HepG2 (cell line): ENCODE results near the gene GEMIN2. TPM values are rescaled to one million over a fixed set of nuclear protein-coding genes. Genes with fewer than 3 reads are reported as not detected.

ENCODE experiments used
- CHD2 ChIP-seq: IDR thresholded peaks from 2 replicates; pipeline ENCODE4 v1.6.1; 2011; ENCODE audit warnings: low read depth, low read length, improper control_type of control experiment
- E2F5 ChIP-seq: sonication (generic); formaldehyde crosslinking; conservative IDR thresholded peaks from 2 replicates; pipeline ENCODE4 v1.4.0; 2020; ENCODE audit warnings: missing genetic modification reagents
- JUND ChIP-seq: sonication (generic); formaldehyde crosslinking; IDR thresholded peaks from 2 replicates; pipeline ENCODE4 v1.8.0; 2022; ENCODE audit warnings: mild to moderate bottlenecking, missing genetic modification reagents
- KMT2B ChIP-seq: IDR thresholded peaks from 2 replicates; pipeline ENCODE4 v1.6.1; 2016; ENCODE audit warnings: missing genetic modification reagents, missing compliant biosample characterization
- SMYD3 ChIP-seq: sonication (generic); formaldehyde crosslinking; IDR thresholded peaks from 2 replicates; pipeline ENCODE4 v1.8.1; 2023; ENCODE audit warnings: mild to moderate bottlenecking, missing genetic modification reagents
- THAP8 ChIP-seq: sonication (generic); formaldehyde crosslinking; IDR thresholded peaks from 2 replicates; pipeline ENCODE4 v1.5.1; 2020; ENCODE audit warnings: missing genetic modification reagents, mild to moderate bottlenecking, borderline replicate concordance
- ZNF33A ChIP-seq: sonication (generic); formaldehyde crosslinking; IDR thresholded peaks from 2 replicates; pipeline ENCODE4 v1.5.1; 2020; ENCODE audit warnings: missing genetic modification reagents, mild to moderate bottlenecking, moderate library complexity, borderline replicate concordance
- ZNF468 ChIP-seq: sonication (generic); formaldehyde crosslinking; IDR thresholded peaks from 2 replicates; pipeline ENCODE4 v1.8.0; 2022; ENCODE audit warnings: mild to moderate bottlenecking, moderate library complexity, missing genetic modification reagents
- ZNF615 ChIP-seq: sonication (generic); formaldehyde crosslinking; IDR thresholded peaks from 2 replicates; pipeline ENCODE4 v1.5.0; 2020; ENCODE audit warnings: mild to moderate bottlenecking, missing genetic modification reagents, borderline replicate concordance
- ZNF749 ChIP-seq: sonication (generic); formaldehyde crosslinking; IDR thresholded peaks from 2 replicates; pipeline ENCODE4 v1.8.0; 2022; ENCODE audit warnings: mild to moderate bottlenecking, missing genetic modification reagents, moderate library complexity, borderline replicate concordance
- ZNF761 ChIP-seq: sonication (generic); formaldehyde crosslinking; conservative IDR thresholded peaks from 2 replicates; pipeline ENCODE4 v1.4.0; 2020; ENCODE audit warnings: mild to moderate bottlenecking, missing genetic modification reagents
- polyA plus RNA-seq, 8 experiments: library from polyadenylated mRNA; depleted of rRNA in 3 of 8; stranded (reverse) in 7 of 8; unstranded in 1 of 8; fragments of >200 nt; fragmentation: Illumina TruSeq in 4 of 8; extraction: Trizol in 4 of 8; gene quantifications; 2 replicates each; pipeline versions ENCODE4 v1.2.1 to v1.2.3, GENCODE V29; 2011 to 2016; ENCODE audit warnings: low read depth in 4 of 8, missing spikeins in 1 of 8, mixed read lengths in 1 of 8; ENCODE audit not compliant: insufficient read depth in 1 of 8
- total RNA-seq, 5 experiments: library from RNA; depleted of rRNA; stranded (reverse); fragments of >200 nt; fragmentation: Illumina TruSeq; extraction: Trizol; gene quantifications; 2 replicates each; pipeline ENCODE4 v1.2.3, GENCODE V29; 2016; ENCODE audit warnings: low read depth in 1 of 5
- TF ChIP-seq, protein P1 (sequence below): IDR thresholded peaks from 2 replicates; pipeline ENCODE4 v1.6.1; 2016; ENCODE audit warnings: missing compliant biosample characterization, missing genetic modification reagents, borderline replicate concordance
- TF ChIP-seq, protein P2 (sequence below): sonication (generic); formaldehyde crosslinking; conservative IDR thresholded peaks from 2 replicates; pipeline ENCODE4 v1.8.0; 2022; ENCODE audit warnings: mild to moderate bottlenecking, moderate library complexity, missing genetic modification reagents
- TF ChIP-seq, protein P3 (sequence below): sonication (generic); formaldehyde crosslinking; conservative IDR thresholded peaks from 2 replicates; pipeline ENCODE4 v1.4.0; 2020; ENCODE audit warnings: mild to moderate bottlenecking, missing genetic modification reagents, moderate library complexity

GEMIN2 gene
- total and polyA plus RNA-seq, 2 of the 13 experiments (the other 11 are each of a cell fraction or from before 2014, with no cell fraction given) = 54.8 to 110 TPM

- TF ChIP-seq, protein P1, sequence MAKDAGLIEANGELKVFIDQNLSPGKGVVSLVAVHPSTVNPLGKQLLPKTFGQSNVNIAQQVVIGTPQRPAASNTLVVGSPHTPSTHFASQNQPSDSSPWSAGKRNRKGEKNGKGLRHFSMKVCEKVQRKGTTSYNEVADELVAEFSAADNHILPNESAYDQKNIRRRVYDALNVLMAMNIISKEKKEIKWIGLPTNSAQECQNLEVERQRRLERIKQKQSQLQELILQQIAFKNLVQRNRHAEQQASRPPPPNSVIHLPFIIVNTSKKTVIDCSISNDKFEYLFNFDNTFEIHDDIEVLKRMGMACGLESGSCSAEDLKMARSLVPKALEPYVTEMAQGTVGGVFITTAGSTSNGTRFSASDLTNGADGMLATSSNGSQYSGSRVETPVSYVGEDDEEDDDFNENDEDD (CRISPR knock-in tag) = peak; percentile 92
- peak; percentile 99 for TF ChIP-seq ZNF615 (CRISPR knock-in tag)
- TF ChIP-seq JUND (CRISPR knock-in tag) = peak; percentile 56
- peak; percentile 48; the same call in 1 of the 2 replicates for TF ChIP-seq ZNF749 (CRISPR knock-in tag)
- no peak for TF ChIP-seq ZNF468
- TF ChIP-seq, protein P2, sequence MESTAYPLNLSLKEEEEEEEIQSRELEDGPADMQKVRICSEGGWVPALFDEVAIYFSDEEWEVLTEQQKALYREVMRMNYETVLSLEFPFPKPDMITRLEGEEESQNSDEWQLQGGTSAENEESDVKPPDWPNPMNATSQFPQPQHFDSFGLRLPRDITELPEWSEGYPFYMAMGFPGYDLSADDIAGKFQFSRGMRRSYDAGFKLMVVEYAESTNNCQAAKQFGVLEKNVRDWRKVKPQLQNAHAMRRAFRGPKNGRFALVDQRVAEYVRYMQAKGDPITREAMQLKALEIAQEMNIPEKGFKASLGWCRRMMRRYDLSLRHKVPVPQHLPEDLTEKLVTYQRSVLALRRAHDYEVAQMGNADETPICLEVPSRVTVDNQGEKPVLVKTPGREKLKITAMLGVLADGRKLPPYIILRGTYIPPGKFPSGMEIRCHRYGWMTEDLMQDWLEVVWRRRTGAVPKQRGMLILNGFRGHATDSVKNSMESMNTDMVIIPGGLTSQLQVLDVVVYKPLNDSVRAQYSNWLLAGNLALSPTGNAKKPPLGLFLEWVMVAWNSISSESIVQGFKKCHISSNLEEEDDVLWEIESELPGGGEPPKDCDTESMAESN (CRISPR knock-in tag) = peak; percentile 90
- TF ChIP-seq SMYD3 (CRISPR knock-in tag) = peak; percentile 92
- peak; percentile 78 for TF ChIP-seq THAP8 (CRISPR knock-in tag)
- peak; percentile 96 for TF ChIP-seq KMT2B (CRISPR knock-in tag)
- TF ChIP-seq, protein P3, sequence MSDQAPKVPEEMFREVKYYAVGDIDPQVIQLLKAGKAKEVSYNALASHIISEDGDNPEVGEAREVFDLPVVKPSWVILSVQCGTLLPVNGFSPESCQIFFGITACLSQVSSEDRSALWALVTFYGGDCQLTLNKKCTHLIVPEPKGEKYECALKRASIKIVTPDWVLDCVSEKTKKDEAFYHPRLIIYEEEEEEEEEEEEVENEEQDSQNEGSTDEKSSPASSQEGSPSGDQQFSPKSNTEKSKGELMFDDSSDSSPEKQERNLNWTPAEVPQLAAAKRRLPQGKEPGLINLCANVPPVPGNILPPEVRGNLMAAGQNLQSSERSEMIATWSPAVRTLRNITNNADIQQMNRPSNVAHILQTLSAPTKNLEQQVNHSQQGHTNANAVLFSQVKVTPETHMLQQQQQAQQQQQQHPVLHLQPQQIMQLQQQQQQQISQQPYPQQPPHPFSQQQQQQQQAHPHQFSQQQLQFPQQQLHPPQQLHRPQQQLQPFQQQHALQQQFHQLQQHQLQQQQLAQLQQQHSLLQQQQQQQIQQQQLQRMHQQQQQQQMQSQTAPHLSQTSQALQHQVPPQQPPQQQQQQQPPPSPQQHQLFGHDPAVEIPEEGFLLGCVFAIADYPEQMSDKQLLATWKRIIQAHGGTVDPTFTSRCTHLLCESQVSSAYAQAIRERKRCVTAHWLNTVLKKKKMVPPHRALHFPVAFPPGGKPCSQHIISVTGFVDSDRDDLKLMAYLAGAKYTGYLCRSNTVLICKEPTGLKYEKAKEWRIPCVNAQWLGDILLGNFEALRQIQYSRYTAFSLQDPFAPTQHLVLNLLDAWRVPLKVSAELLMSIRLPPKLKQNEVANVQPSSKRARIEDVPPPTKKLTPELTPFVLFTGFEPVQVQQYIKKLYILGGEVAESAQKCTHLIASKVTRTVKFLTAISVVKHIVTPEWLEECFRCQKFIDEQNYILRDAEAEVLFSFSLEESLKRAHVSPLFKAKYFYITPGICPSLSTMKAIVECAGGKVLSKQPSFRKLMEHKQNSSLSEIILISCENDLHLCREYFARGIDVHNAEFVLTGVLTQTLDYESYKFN = peak; percentile 87
- TF ChIP-seq CHD2 = peak; percentile 97
- TF ChIP-seq ZNF33A = peak; percentile 71; the same call in 1 of the 2 replicates
- peak; percentile 95 for TF ChIP-seq E2F5 (CRISPR knock-in tag)
- 0 out of 2 replicates have a peak, but pooled peaks have one; percentile 9 for TF ChIP-seq ZNF761 (CRISPR knock-in tag)
Measured at GRCh38 chr14:39174560-39175444, 60.7 kb downstream of the GEMIN2 start, which contains the start of gene PNN (continued).
